Natural killer cell (primary cell): Measurements from ENCODE around the gene ADCYAP1. TPM values are rescaled to one million over a fixed set of nuclear protein-coding genes. Genes with fewer than 3 reads are reported as not detected.

Experiments
- ATAC-seq, 3 donors: fragments of 150-1000 bp in 2 of 3; fragments of 200-7000 bp in 1 of 3; cut with Tn5 transposase; 1 replicate in 1 of 3; 2 replicates in 2 of 3; pipeline ENCODE4 v1.10.0; 2021; ENCODE audit warnings: mild to moderate bottlenecking in 2 of 3, moderate library complexity in 2 of 3
- DNase-seq, 2 donors: peaks; one replicate each; pipeline versions ENCODE4 v3.0.0 to v3.0.0-alpha.2; 2013 to 2021; ENCODE audit warnings: mixed read lengths in 1 of 2
- H3K27ac ChIP-seq: one replicate; pipeline ENCODE4 v1.5.1; 2013; ENCODE audit warnings: mild to moderate bottlenecking, low read length
- H3K27me3 ChIP-seq: one replicate; pipeline ENCODE4 v1.6.1; 2013; ENCODE audit warnings: low read length; ENCODE audit not compliant: control insufficient read depth, insufficient read depth
- H3K36me3 ChIP-seq: one replicate; pipeline ENCODE4 v1.6.1; 2013; ENCODE audit warnings: low read length; ENCODE audit not compliant: control insufficient read depth, insufficient read depth
- H3K4me1 ChIP-seq: one replicate; pipeline ENCODE4 v1.6.1; 2013; ENCODE audit warnings: low read length; ENCODE audit not compliant: control insufficient read depth, insufficient read depth
- H3K4me3 ChIP-seq: one replicate; pipeline ENCODE4 v1.5.1; 2013; ENCODE audit warnings: low read length
- H3K9me3 ChIP-seq: one replicate; pipeline ENCODE4 v1.6.1; 2013; ENCODE audit warnings: low read length; ENCODE audit not compliant: control insufficient read depth, insufficient read depth
- H3K27ac Mint-ChIP-seq, 2 donors: one replicate each; pipeline ENCODE4 v1.8.0; 2022; ENCODE audit warnings: mild to moderate bottlenecking in 2 of 2, mixed read lengths in 2 of 2, moderate library complexity in 1 of 2
- H3K27me3 Mint-ChIP-seq, 2 donors: one replicate each; pipeline ENCODE4 v1.8.0; 2022; ENCODE audit warnings: low read depth in 2 of 2, mixed read lengths in 2 of 2
- H3K36me3 Mint-ChIP-seq: one replicate; pipeline ENCODE4 v1.8.0; 2022; ENCODE audit warnings: mixed read lengths
- H3K4me1 Mint-ChIP-seq, 2 donors: one replicate each; pipeline ENCODE4 v1.8.0; 2022; ENCODE audit warnings: mixed read lengths in 2 of 2
- H3K4me3 Mint-ChIP-seq: one replicate; pipeline ENCODE4 v1.8.0; 2022; ENCODE audit warnings: mild to moderate bottlenecking, moderate library complexity, mixed read lengths
- H3K9me3 Mint-ChIP-seq, 2 donors: one replicate each; pipeline ENCODE4 v1.8.0; 2022; ENCODE audit warnings: mixed read lengths in 2 of 2
- CTCF ChIP-seq: fragments of 200-600 bp; IDR thresholded peaks from one replicate; pipeline ENCODE4 v1.8.0; 2022; ENCODE audit warnings: antibody characterized with exemption
- WGBS: methylation state at CpG from one replicate; pipeline ENCODE4 v1.1.7; 2013; ENCODE audit warnings: missing lambda C conversion rate; ENCODE audit not compliant: insufficient coverage; 5-methylcytosine and 5-hydroxymethylcytosine counted together
- intact Hi-C: fragments of 100-400 bp; cut with micrococcal nuclease; formaldehyde crosslinking; loops from one replicate; pipeline ENCODE4 v1.14.2; 2022
- total RNA-seq, 4 donors: library from RNA; stranded (reverse); fragments of 120-200 nt in 1 of 4; gene quantifications; one replicate each; pipeline versions ENCODE4 v1.2.3 to v1.2.4, GENCODE V29; 2013 to 2022

The ADCYAP1 gene
- total RNA-seq, 3 donors from 2014 or later (not counting 1 experiment from before 2014, with no cell fraction given) = 0.45 TPM; not detected in 2

- peaks cover 14 to 18% of the 10 kb centered on the region in 2 donors for H3K4me1 Mint-ChIP-seq
- H3K36me3 ChIP-seq = no peaks in the 10 kb centered on the region
- H3K36me3 Mint-ChIP-seq = no peaks in the 10 kb centered on the region
- no peak overlapping the region for H3K4me3 ChIP-seq
- peaks cover 46% of the 10 kb centered on the region for H3K27me3 ChIP-seq
- H3K27ac Mint-ChIP-seq = no peak overlapping the region
- peak overlapping the region; percentile 6 for H3K4me3 Mint-ChIP-seq
- H3K27ac ChIP-seq = no peak overlapping the region
- no peaks in the 10 kb centered on the region for H3K9me3 Mint-ChIP-seq
- no peak for ATAC-seq
- peaks cover 42 to 67% of the 10 kb centered on the region in 2 donors for H3K27me3 Mint-ChIP-seq
- H3K9me3 ChIP-seq = no peaks in the 10 kb centered on the region
- 0% methylated on average over 2 of the region's 2 CpGs for WGBS
- no peak for TF ChIP-seq CTCF
- DNase-seq = no peak
- intact Hi-C loops = no loop called here
- H3K4me1 ChIP-seq = peaks cover 32% of the 10 kb centered on the region
Measured at GRCh38 chr18:911025-911424, 6.4 kb downstream of the ADCYAP1 start.

- H3K36me3 Mint-ChIP-seq = no peaks in the 10 kb centered on the region
- DNase-seq = no peak
- no peak overlapping the region for H3K27ac ChIP-seq
- H3K9me3 ChIP-seq = no peaks in the 10 kb centered on the region
- no peak for TF ChIP-seq CTCF
- WGBS = 22% methylated on average over 7 of the region's 7 CpGs
- peaks cover 9 to 14% of the 10 kb centered on the region in 2 donors for H3K4me1 Mint-ChIP-seq
- peaks cover 41% of the 10 kb centered on the region for H3K27me3 ChIP-seq
- intact Hi-C loops = no loop called here
- H3K9me3 Mint-ChIP-seq = no peaks in the 10 kb centered on the region
- no peak overlapping the region for H3K27ac Mint-ChIP-seq
- no peak for ATAC-seq
- peaks cover 39 to 62% of the 10 kb centered on the region in 2 donors for H3K27me3 Mint-ChIP-seq
- H3K4me3 ChIP-seq = no peak overlapping the region
- no peak overlapping the region for H3K4me3 Mint-ChIP-seq
- peaks cover 29% of the 10 kb centered on the region for H3K4me1 ChIP-seq
- no peaks in the 10 kb centered on the region for H3K36me3 ChIP-seq
Measured at GRCh38 chr18:911486-911885, 6.8 kb downstream of the ADCYAP1 start.

- H3K4me3 Mint-ChIP-seq = no peak overlapping the region
- peaks cover 29 to 50% of the 10 kb centered on the region in 2 donors for H3K27me3 Mint-ChIP-seq
- H3K4me3 ChIP-seq = no peak overlapping the region
- WGBS = 56% methylated on average over 1 of the region's 1 CpG
- H3K4me1 Mint-ChIP-seq = no peaks in the 10 kb centered on the region
- no peaks in the 10 kb centered on the region for H3K4me1 ChIP-seq
- H3K9me3 Mint-ChIP-seq = peaks cover 0 to 2% of the 10 kb centered on the region in 2 donors
- no peak for TF ChIP-seq CTCF
- DNase-seq (no peak), ATAC-seq (no peak)
- no peaks in the 10 kb centered on the region for H3K36me3 Mint-ChIP-seq
- no peaks in the 10 kb centered on the region for H3K9me3 ChIP-seq
- no peak overlapping the region for H3K27ac ChIP-seq
- H3K36me3 ChIP-seq = no peaks in the 10 kb centered on the region
- peaks cover 16% of the 10 kb centered on the region for H3K27me3 ChIP-seq
- intact Hi-C loops = no loop called here
- H3K27ac Mint-ChIP-seq = no peak overlapping the region
Measured at GRCh38 chr18:916562-916961, 11.9 kb downstream of the ADCYAP1 start.

- peaks cover 0 to 2% of the 10 kb centered on the region in 2 donors for H3K9me3 Mint-ChIP-seq
- no peaks in the 10 kb centered on the region for H3K9me3 ChIP-seq
- intact Hi-C loops = no loop called here
- H3K27me3 Mint-ChIP-seq = peaks cover 29 to 34% of the 10 kb centered on the region in 2 donors
- no peak for TF ChIP-seq CTCF
- H3K36me3 Mint-ChIP-seq = no peaks in the 10 kb centered on the region
- no peak overlapping the region for H3K27ac ChIP-seq
- H3K4me3 ChIP-seq = no peak overlapping the region
- no peaks in the 10 kb centered on the region for H3K36me3 ChIP-seq
- ATAC-seq (no peak), DNase-seq (no peak)
- peaks cover 8% of the 10 kb centered on the region for H3K27me3 ChIP-seq
- no peak overlapping the region for H3K27ac Mint-ChIP-seq
- no peaks in the 10 kb centered on the region for H3K4me1 Mint-ChIP-seq
- H3K4me1 ChIP-seq = no peaks in the 10 kb centered on the region
- WGBS = 13% methylated on average over 2 of the region's 2 CpGs
- H3K4me3 Mint-ChIP-seq = no peak overlapping the region
Measured at GRCh38 chr18:919078-919477, 14.4 kb downstream of the ADCYAP1 start.
